ENCODE data around the gene ABCB10.

Gene ABCB10

GRCh38 chr1:229535230-229535629 lies 23.3 kb downstream of the ABCB10 start:
- H2AFZ ChIP-seq (ENCODE audit: insufficient read depth, low read length, poor library complexity) = no peak overlapping the region
- no peaks in the 10 kb centered on the region for H3K4me1 ChIP-seq (ENCODE audit: control insufficient read depth in 1 of 2, insufficient read depth in 2 of 2, low read length in 2 of 2)
- H3K14ac ChIP-seq (ENCODE audit: low read length) = no peak overlapping the region
- no peak overlapping the region for H3K18ac ChIP-seq (ENCODE audit: low read length)
- no peak overlapping the region for H2AK5ac ChIP-seq (ENCODE audit: low read length)
- H4K12ac ChIP-seq (ENCODE audit: low read depth, low read length) = no peak overlapping the region
- no peaks in the 10 kb centered on the region for H3K9me3 ChIP-seq (ENCODE audit: insufficient read depth, low read depth, low read length)
- no peak overlapping the region for H3K4me2 ChIP-seq (ENCODE audit: low read length)
- no peak overlapping the region for H3K4ac ChIP-seq (ENCODE audit: low read depth, low read length)
- H2BK12ac ChIP-seq (ENCODE audit: low read length) = no peak overlapping the region
- H2BK120ac ChIP-seq (ENCODE audit: insufficient read depth, low read length, poor library complexity) = no peak overlapping the region
- H3K9ac ChIP-seq (ENCODE audit: low read length) = no peak overlapping the region
- H4K91ac ChIP-seq (ENCODE audit: low read depth, low read length) = no peak overlapping the region
- no peak overlapping the region for H3K23ac ChIP-seq (ENCODE audit: low read length)
- H4K8ac ChIP-seq (ENCODE audit: low read depth, low read length) = no peak overlapping the region
- H3K27me3 ChIP-seq (ENCODE audit: insufficient read depth, low read length) = no peaks in the 10 kb centered on the region
- H3K27ac ChIP-seq (ENCODE audit: low read depth, low read length) = no peak overlapping the region
- peaks cover 23 to 30% of the 10 kb centered on the region in 2 experiments for H3K36me3 ChIP-seq (ENCODE audit: control insufficient read depth in 1 of 2, insufficient read depth in 2 of 2, low read length in 2 of 2)
- no peaks in the 10 kb centered on the region for H3K79me1 ChIP-seq (ENCODE audit: low read length)
- H3K4me3 ChIP-seq (ENCODE audit: low read depth, low read length) = no peak overlapping the region
- no peak for DNase-seq
- H2BK5ac ChIP-seq (ENCODE audit: low read depth, low read length, poor library complexity) = no peak overlapping the region
- H3K79me2 ChIP-seq (ENCODE audit: control insufficient read depth, insufficient read depth, low read length, poor library complexity) = no peaks in the 10 kb centered on the region

- Histone ChIP-seq H3K4me2 (ENCODE audit: low read length) (no peak overlapping the region), H4K12ac (ENCODE audit: low read depth, low read length) (no peak overlapping the region), H3K27ac (ENCODE audit: low read depth, low read length) (no peak overlapping the region), H3K4me3 (ENCODE audit: low read depth, low read length) (no peak overlapping the region), H4K8ac (ENCODE audit: low read depth, low read length) (no peak overlapping the region), H2BK120ac (ENCODE audit: insufficient read depth, low read length, poor library complexity) (no peak overlapping the region), H3K18ac (ENCODE audit: low read length) (no peak overlapping the region), H4K91ac (ENCODE audit: low read depth, low read length) (no peak overlapping the region), H3K9me3 (ENCODE audit: insufficient read depth, low read depth, low read length) (no peaks in the 10 kb centered on the region), H2BK12ac (ENCODE audit: low read length) (no peak overlapping the region), H3K4me1 (ENCODE audit: control insufficient read depth in 1 of 2, insufficient read depth in 2 of 2, low read length in 2 of 2) (no peaks in the 10 kb centered on the region), H2AFZ (ENCODE audit: insufficient read depth, low read length, poor library complexity) (no peak overlapping the region), H3K4ac (ENCODE audit: low read depth, low read length) (no peak overlapping the region), H3K36me3 (ENCODE audit: control insufficient read depth in 1 of 2, insufficient read depth in 2 of 2, low read length in 2 of 2) (peaks cover 19 to 21% of the 10 kb centered on the region in 2 experiments), H3K79me2 (ENCODE audit: control insufficient read depth, insufficient read depth, low read length, poor library complexity) (no peaks in the 10 kb centered on the region), H3K14ac (ENCODE audit: low read length) (no peak overlapping the region), H2AK5ac (ENCODE audit: low read length) (no peak overlapping the region), H3K9ac (ENCODE audit: low read length) (no peak overlapping the region), H3K23ac (ENCODE audit: low read length) (no peak overlapping the region), H2BK5ac (ENCODE audit: low read depth, low read length, poor library complexity) (no peak overlapping the region), H3K79me1 (ENCODE audit: low read length) (no peaks in the 10 kb centered on the region), H3K27me3 (ENCODE audit: insufficient read depth, low read length) (no peaks in the 10 kb centered on the region)
- DNase-seq = no peak
- no CpG with 5 or more reads among the region's 6 CpGs for WGBS (ENCODE audit: extremely low coverage, insufficient coverage, insufficient read length)
Observed at GRCh38 chr1:229531326-229531725, 27.2 kb downstream of the ABCB10 start.

- no peak overlapping the region for H3K18ac ChIP-seq (ENCODE audit: low read length)
- H3K4me1 ChIP-seq (ENCODE audit: control insufficient read depth in 1 of 2, insufficient read depth in 2 of 2, low read length in 2 of 2) = no peaks in the 10 kb centered on the region
- H3K9ac ChIP-seq (ENCODE audit: low read length) = no peak overlapping the region
- no peak overlapping the region for H3K4me2 ChIP-seq (ENCODE audit: low read length)
- peak overlapping the region; percentile 30 for H3K4me3 ChIP-seq (ENCODE audit: low read depth, low read length)
- no peak overlapping the region for H3K27ac ChIP-seq (ENCODE audit: low read depth, low read length)
- no peak overlapping the region for H2AFZ ChIP-seq (ENCODE audit: insufficient read depth, low read length, poor library complexity)
- no peak overlapping the region for H2AK5ac ChIP-seq (ENCODE audit: low read length)
- DNase-seq = no peak
- no peak overlapping the region for H4K12ac ChIP-seq (ENCODE audit: low read depth, low read length)
- peaks cover 20 to 21% of the 10 kb centered on the region in 2 experiments for H3K36me3 ChIP-seq (ENCODE audit: control insufficient read depth in 1 of 2, insufficient read depth in 2 of 2, low read length in 2 of 2)
- H2BK120ac ChIP-seq (ENCODE audit: insufficient read depth, low read length, poor library complexity) = no peak overlapping the region
- no peaks in the 10 kb centered on the region for H3K27me3 ChIP-seq (ENCODE audit: insufficient read depth, low read length)
- no peaks in the 10 kb centered on the region for H3K79me1 ChIP-seq (ENCODE audit: low read length)
- H3K23ac ChIP-seq (ENCODE audit: low read length) = no peak overlapping the region
- H3K9me3 ChIP-seq (ENCODE audit: insufficient read depth, low read depth, low read length) = no peaks in the 10 kb centered on the region
- H2BK12ac ChIP-seq (ENCODE audit: low read length) = no peak overlapping the region
- no peak overlapping the region for H3K4ac ChIP-seq (ENCODE audit: low read depth, low read length)
- WGBS (ENCODE audit: extremely low coverage, insufficient coverage, insufficient read length) = no CpG with 5 or more reads among the region's 7 CpGs
- H3K14ac ChIP-seq (ENCODE audit: low read length) = no peak overlapping the region
- no peak overlapping the region for H4K91ac ChIP-seq (ENCODE audit: low read depth, low read length)
- no peak overlapping the region for H2BK5ac ChIP-seq (ENCODE audit: low read depth, low read length, poor library complexity)
- no peak overlapping the region for H4K8ac ChIP-seq (ENCODE audit: low read depth, low read length)
- H3K79me2 ChIP-seq (ENCODE audit: control insufficient read depth, insufficient read depth, low read length, poor library complexity) = no peaks in the 10 kb centered on the region
Observed at GRCh38 chr1:229529639-229530038, 28.9 kb downstream of the ABCB10 start.

- Histone ChIP-seq H3K27me3 (ENCODE audit: insufficient read depth, low read length) (no peaks in the 10 kb centered on the region), H2AK5ac (ENCODE audit: low read length) (no peak overlapping the region), H2BK120ac (ENCODE audit: insufficient read depth, low read length, poor library complexity) (no peak overlapping the region), H2AFZ (ENCODE audit: insufficient read depth, low read length, poor library complexity) (no peak overlapping the region), H2BK5ac (ENCODE audit: low read depth, low read length, poor library complexity) (no peak overlapping the region), H3K14ac (ENCODE audit: low read length) (no peak overlapping the region), H2BK12ac (ENCODE audit: low read length) (no peak overlapping the region), H3K4me1 (ENCODE audit: control insufficient read depth in 1 of 2, insufficient read depth in 2 of 2, low read length in 2 of 2) (no peaks in the 10 kb centered on the region), H4K12ac (ENCODE audit: low read depth, low read length) (no peak overlapping the region), H3K79me1 (ENCODE audit: low read length) (no peaks in the 10 kb centered on the region), H3K23ac (ENCODE audit: low read length) (no peak overlapping the region), H3K4me2 (ENCODE audit: low read length) (no peak overlapping the region), H4K91ac (ENCODE audit: low read depth, low read length) (no peak overlapping the region), H3K9ac (ENCODE audit: low read length) (no peak overlapping the region), H3K9me3 (ENCODE audit: insufficient read depth, low read depth, low read length) (no peaks in the 10 kb centered on the region), H3K27ac (ENCODE audit: low read depth, low read length) (no peak overlapping the region), H3K4me3 (ENCODE audit: low read depth, low read length) (no peak overlapping the region), H3K18ac (ENCODE audit: low read length) (no peak overlapping the region), H3K79me2 (ENCODE audit: control insufficient read depth, insufficient read depth, low read length, poor library complexity) (no peaks in the 10 kb centered on the region), H3K36me3 (ENCODE audit: control insufficient read depth in 1 of 2, insufficient read depth in 2 of 2, low read length in 2 of 2) (peaks cover 25 to 31% of the 10 kb centered on the region in 2 experiments), H3K4ac (ENCODE audit: low read depth, low read length) (no peak overlapping the region), H4K8ac (ENCODE audit: low read depth, low read length) (no peak overlapping the region)
- DNase-seq = no peak
- WGBS (ENCODE audit: extremely low coverage, insufficient coverage, insufficient read length) = no CpG with 5 or more reads among the region's 1 CpG
Observed at GRCh38 chr1:229526695-229527094, 31.8 kb downstream of the ABCB10 start.

Data from trophoblast cell (in vitro differentiated cells and primary cell).